Loucy (cell line): Measurements from ENCODE around the gene ADGRG7.

Source experiments
- H2AFZ ChIP-seq: fragments of 200-600 bp; sonication (generic); 2 replicates; pipeline ENCODE4 v1.6.0; 2016; ENCODE audit warnings: antibody characterized with exemption, mild to moderate bottlenecking, low read length, moderate library complexity
- H3F3A ChIP-seq: fragments of 200-600 bp; 2 replicates; pipeline ENCODE4 v1.6.0; 2016; ENCODE audit warnings: antibody characterized with exemption, low read depth, mild to moderate bottlenecking
- H3K27me3 ChIP-seq: fragments of 200-600 bp; sonication (generic); 2 replicates; pipeline ENCODE4 v1.6.1; 2014; ENCODE audit warnings: low read length, mild to moderate bottlenecking; ENCODE audit not compliant: insufficient read depth, poor library complexity, severe bottlenecking
- H3K36me3 ChIP-seq: fragments of 200-600 bp; sonication (generic); 2 replicates; pipeline ENCODE4 v1.6.1; 2016; ENCODE audit warnings: low read length; ENCODE audit not compliant: insufficient read depth
- H3K4me1 ChIP-seq: fragments of 200-600 bp; sonication (generic); 2 replicates; pipeline ENCODE4 v1.5.1; 2014; ENCODE audit warnings: low read length, mild to moderate bottlenecking; ENCODE audit not compliant: insufficient read depth, poor library complexity, severe bottlenecking
- H3K4me2 ChIP-seq: fragments of 200-600 bp; sonication (generic); 2 replicates; pipeline ENCODE4 v1.6.0; 2014; ENCODE audit warnings: antibody characterized with exemption, low read length, low read depth, mild to moderate bottlenecking; ENCODE audit not compliant: poor library complexity, severe bottlenecking
- H3K4me3 ChIP-seq: fragments of 200-600 bp; sonication (generic); 2 replicates; pipeline ENCODE4 v1.5.1; 2014; ENCODE audit warnings: low read length, mild to moderate bottlenecking, mixed read lengths; ENCODE audit not compliant: poor library complexity, severe bottlenecking
- H3K79me2 ChIP-seq: fragments of 200-600 bp; sonication (generic); 2 replicates; pipeline ENCODE4 v1.6.1; 2014; ENCODE audit warnings: low read length; ENCODE audit not compliant: insufficient read depth
- H3K9ac ChIP-seq: fragments of 200-600 bp; sonication (generic); 2 replicates; pipeline ENCODE4 v1.6.0; 2014; ENCODE audit warnings: mild to moderate bottlenecking, low read depth, low read length, moderate library complexity; ENCODE audit not compliant: poor library complexity, severe bottlenecking
- H3K9me2 ChIP-seq: fragments of 200-600 bp; sonication (generic); replicated peaks from 2 replicates; pipeline ENCODE4 v1.6.1; 2016; ENCODE audit warnings: low read depth, low read length, mixed read lengths
- H3K9me3 ChIP-seq: fragments of 200-600 bp; sonication (generic); 2 replicates; pipeline ENCODE4 v1.6.1; 2014; ENCODE audit warnings: mild to moderate bottlenecking, antibody characterized with exemption, low read length, low read depth; ENCODE audit not compliant: insufficient read depth
- H4K20me1 ChIP-seq: fragments of 200-600 bp; sonication (generic); 2 replicates; pipeline ENCODE4 v1.6.0; 2014; ENCODE audit warnings: antibody characterized with exemption, low read length, mild to moderate bottlenecking; ENCODE audit not compliant: insufficient read depth, poor library complexity, severe bottlenecking
- EZH2phosphoT487 ChIP-seq: fragments of 200-600 bp; IDR thresholded peaks from 2 replicates; pipeline ENCODE4 v1.6.1; 2018; ENCODE audit warnings: antibody characterized with exemption, mild to moderate bottlenecking, moderate library complexity, borderline replicate concordance
- TF ChIP-seq, protein P1 (sequence below): fragments of 200-600 bp; sonication (generic); conservative IDR thresholded peaks from 2 replicates; pipeline ENCODE4 v1.5.1; 2014; ENCODE audit warnings: mild to moderate bottlenecking, antibody characterized with exemption, low read length

ADGRG7 gene, protein sequence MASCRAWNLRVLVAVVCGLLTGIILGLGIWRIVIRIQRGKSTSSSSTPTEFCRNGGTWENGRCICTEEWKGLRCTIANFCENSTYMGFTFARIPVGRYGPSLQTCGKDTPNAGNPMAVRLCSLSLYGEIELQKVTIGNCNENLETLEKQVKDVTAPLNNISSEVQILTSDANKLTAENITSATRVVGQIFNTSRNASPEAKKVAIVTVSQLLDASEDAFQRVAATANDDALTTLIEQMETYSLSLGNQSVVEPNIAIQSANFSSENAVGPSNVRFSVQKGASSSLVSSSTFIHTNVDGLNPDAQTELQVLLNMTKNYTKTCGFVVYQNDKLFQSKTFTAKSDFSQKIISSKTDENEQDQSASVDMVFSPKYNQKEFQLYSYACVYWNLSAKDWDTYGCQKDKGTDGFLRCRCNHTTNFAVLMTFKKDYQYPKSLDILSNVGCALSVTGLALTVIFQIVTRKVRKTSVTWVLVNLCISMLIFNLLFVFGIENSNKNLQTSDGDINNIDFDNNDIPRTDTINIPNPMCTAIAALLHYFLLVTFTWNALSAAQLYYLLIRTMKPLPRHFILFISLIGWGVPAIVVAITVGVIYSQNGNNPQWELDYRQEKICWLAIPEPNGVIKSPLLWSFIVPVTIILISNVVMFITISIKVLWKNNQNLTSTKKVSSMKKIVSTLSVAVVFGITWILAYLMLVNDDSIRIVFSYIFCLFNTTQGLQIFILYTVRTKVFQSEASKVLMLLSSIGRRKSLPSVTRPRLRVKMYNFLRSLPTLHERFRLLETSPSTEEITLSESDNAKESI

DNA sequence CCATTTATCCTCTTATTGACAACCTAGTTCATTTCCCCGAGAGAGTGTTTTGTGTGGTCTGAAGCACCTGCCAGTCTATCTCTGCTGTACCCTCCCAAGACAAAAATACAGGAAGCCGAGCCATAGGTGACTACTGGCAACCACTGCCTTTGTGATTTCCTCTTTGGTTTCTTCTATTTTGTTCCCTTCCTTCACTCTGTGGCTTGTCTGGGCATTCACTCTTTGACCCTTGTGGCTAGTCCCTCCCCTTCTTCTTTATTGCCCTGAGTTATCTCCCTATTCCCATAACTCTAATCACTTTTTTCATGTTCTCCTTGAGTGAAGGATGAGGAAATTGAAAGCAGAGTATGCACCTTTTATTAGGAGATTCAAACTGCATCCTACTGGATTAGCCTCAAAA lies at the start of gene ADGRG7:
Gene ADGRG7 (plus strand): TSS at position 297 of the 400 bp plus-strand sequence. CDS start 256 bp downstream, outside the sequence.
- Histone ChIP-seq H3K79me2 (no peaks in the 10 kb centered on the region), H3F3A (no peaks in the 10 kb centered on the region), H3K36me3 (no peaks in the 10 kb centered on the region), H3K4me2 (peak within 1 kb of the TSS; percentile 29), H3K9ac (no peak within 1 kb of the TSS), H3K9me3 (no peaks in the 10 kb centered on the region), H2AFZ (no peak within 1 kb of the TSS; the same call in 1 of the 2 replicates), H3K9me2 (no peaks in the 10 kb centered on the region), H4K20me1 (no peaks in the 10 kb centered on the region), H3K4me1 (peaks cover 23% of the 10 kb centered on the region), H3K4me3 (peak within 1 kb of the TSS; percentile 2), H3K27me3 (no peaks in the 10 kb centered on the region)
- TF ChIP-seq, protein P1, sequence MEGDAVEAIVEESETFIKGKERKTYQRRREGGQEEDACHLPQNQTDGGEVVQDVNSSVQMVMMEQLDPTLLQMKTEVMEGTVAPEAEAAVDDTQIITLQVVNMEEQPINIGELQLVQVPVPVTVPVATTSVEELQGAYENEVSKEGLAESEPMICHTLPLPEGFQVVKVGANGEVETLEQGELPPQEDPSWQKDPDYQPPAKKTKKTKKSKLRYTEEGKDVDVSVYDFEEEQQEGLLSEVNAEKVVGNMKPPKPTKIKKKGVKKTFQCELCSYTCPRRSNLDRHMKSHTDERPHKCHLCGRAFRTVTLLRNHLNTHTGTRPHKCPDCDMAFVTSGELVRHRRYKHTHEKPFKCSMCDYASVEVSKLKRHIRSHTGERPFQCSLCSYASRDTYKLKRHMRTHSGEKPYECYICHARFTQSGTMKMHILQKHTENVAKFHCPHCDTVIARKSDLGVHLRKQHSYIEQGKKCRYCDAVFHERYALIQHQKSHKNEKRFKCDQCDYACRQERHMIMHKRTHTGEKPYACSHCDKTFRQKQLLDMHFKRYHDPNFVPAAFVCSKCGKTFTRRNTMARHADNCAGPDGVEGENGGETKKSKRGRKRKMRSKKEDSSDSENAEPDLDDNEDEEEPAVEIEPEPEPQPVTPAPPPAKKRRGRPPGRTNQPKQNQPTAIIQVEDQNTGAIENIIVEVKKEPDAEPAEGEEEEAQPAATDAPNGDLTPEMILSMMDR, result no peak
- TF ChIP-seq EZH2phosphoT487, result no peak

DNA sequence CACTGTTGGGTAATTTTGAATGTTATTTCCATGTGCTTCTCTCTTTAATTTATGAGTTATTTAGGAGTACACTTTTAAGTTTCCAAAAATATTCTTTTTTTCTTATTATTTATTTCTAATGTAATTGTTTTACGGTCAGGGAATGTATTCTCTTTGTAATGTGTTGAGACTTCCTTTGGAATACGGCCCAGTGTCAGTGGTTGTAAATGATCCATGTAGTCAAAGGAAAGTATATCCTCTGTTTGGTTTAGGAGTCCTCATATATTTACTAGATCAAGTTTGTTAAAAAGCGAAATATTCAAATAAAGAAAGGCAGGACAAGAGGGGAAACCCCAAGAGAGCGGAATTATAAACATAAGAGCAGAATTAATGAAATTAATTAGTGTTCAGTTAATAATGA lies 49.0 kb upstream of the ADGRG7 start:
- Histone ChIP-seq H3F3A (no peaks in the 10 kb centered on the region), H3K79me2 (no peaks in the 10 kb centered on the region), H3K9me2 (no peaks in the 10 kb centered on the region), H4K20me1 (no peaks in the 10 kb centered on the region), H3K9me3 (no peaks in the 10 kb centered on the region), H3K27me3 (no peaks in the 10 kb centered on the region), H3K4me1 (no peaks in the 10 kb centered on the region), H3K9ac (no peak overlapping the region), H3K4me2 (no peak overlapping the region), H3K4me3 (no peak overlapping the region), H3K36me3 (no peaks in the 10 kb centered on the region), H2AFZ (no peak overlapping the region)
- TF ChIP-seq EZH2phosphoT487, result no peak
- TF ChIP-seq, protein P1, result no peak

DNA sequence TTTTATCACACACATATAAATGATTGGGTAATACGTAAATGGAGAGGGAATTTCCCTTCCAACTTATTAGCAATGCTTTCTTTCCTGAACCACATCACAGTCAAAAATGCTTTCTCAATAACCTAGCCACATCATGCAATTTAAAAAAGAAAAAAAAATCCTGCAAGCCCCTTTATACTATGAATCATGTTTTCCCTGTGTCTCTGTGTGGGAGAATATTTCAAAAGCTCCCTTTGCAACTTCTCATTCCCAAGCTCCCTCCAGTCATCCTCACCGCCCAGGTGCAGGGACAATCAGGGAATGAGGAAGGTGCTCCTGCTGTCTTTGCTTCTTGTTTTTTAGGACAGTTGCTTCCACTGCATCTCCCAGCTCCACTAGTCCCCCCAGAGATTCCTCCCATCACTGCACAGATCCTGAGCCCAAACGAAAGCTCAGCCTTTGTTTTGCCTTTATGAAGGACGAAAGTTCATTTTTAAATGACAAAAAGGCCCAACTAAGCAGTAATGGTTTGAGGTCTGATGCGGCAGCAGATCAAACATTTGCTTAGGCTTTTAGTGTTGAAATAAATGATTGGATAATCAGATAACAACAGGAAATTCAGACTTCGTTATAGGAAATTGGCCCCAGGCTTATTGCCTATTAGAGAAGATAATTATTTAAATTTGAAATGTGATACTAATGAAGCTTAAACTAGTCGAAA lies 47.8 kb upstream of the ADGRG7 start:
- no peak overlapping the region for H3K4me2 ChIP-seq
- no peak overlapping the region for H3K9ac ChIP-seq
- no peak overlapping the region for H3K4me3 ChIP-seq
- H3K27me3 ChIP-seq, result no peaks in the 10 kb centered on the region
- H3F3A ChIP-seq, result no peaks in the 10 kb centered on the region
- H3K9me2 ChIP-seq, result no peaks in the 10 kb centered on the region
- H2AFZ ChIP-seq, result no peak overlapping the region
- H3K9me3 ChIP-seq, result no peaks in the 10 kb centered on the region
- no peaks in the 10 kb centered on the region for H3K79me2 ChIP-seq
- H3K4me1 ChIP-seq, result no peaks in the 10 kb centered on the region
- TF ChIP-seq, protein P1, result no peak
- TF ChIP-seq EZH2phosphoT487, result no peak
- no peaks in the 10 kb centered on the region for H3K36me3 ChIP-seq
- H4K20me1 ChIP-seq, result no peaks in the 10 kb centered on the region
